Upper lobe of right lung (tissue), 1 donor: ENCODE measurements around the gene OSGEPL1. TPM values are rescaled to one million over a fixed set of nuclear protein-coding genes. Genes with fewer than 3 reads are reported as not detected.

Experiments used
- ATAC-seq: fragments of 200-7000 bp; cut with Tn5 transposase; one replicate; pipeline ENCODE4 v1.9.1; 2020; ENCODE audit warnings: mild to moderate bottlenecking, moderate library complexity
- DNase-seq: peaks from one replicate; pipeline ENCODE4 v3.0.0-alpha.2; 2020
- H3K27ac ChIP-seq: fragments of 200-600 bp; one replicate; pipeline ENCODE4 v1.8.0; 2022
- H3K27me3 ChIP-seq: fragments of 200-600 bp; one replicate; pipeline ENCODE4 v1.8.0; 2022; ENCODE audit warnings: mild to moderate bottlenecking
- H3K36me3 ChIP-seq: fragments of 200-600 bp; one replicate; pipeline ENCODE4 v1.8.0; 2022
- H3K4me1 ChIP-seq: fragments of 200-600 bp; one replicate; pipeline ENCODE4 v1.8.0; 2022
- H3K4me3 ChIP-seq: fragments of 200-600 bp; one replicate; pipeline ENCODE4 v1.8.0; 2022; ENCODE audit warnings: mild to moderate bottlenecking
- H3K9me3 ChIP-seq: fragments of 200-600 bp; one replicate; pipeline ENCODE4 v1.8.0; 2022
- intact Hi-C: fragments of 100-400 bp; cut with DNase I; formaldehyde crosslinking; loops from one replicate; pipeline ENCODE4 v1.11.0; 2022
- total RNA-seq: library from RNA; stranded (reverse); fragmentation: NEBNext Ultra II Directional; extraction: Animal tissue kit (Norgen Biotek cat#: 25700); gene quantifications from one replicate; pipeline ENCODE4 v1.2.1, GENCODE V29; 2021
- TF ChIP-seq, protein P1 (sequence below): fragments of 200-600 bp; IDR thresholded peaks from one replicate; pipeline ENCODE4 v1.8.0; 2022; ENCODE audit warnings: antibody characterized with exemption
- donor health status: DM: no; HTN: yes; CAD: no; lungs with severe emphysema.

Gene OSGEPL1
- total RNA-seq, 1 donor from 2014 or later, result 6.7 TPM

DNA sequence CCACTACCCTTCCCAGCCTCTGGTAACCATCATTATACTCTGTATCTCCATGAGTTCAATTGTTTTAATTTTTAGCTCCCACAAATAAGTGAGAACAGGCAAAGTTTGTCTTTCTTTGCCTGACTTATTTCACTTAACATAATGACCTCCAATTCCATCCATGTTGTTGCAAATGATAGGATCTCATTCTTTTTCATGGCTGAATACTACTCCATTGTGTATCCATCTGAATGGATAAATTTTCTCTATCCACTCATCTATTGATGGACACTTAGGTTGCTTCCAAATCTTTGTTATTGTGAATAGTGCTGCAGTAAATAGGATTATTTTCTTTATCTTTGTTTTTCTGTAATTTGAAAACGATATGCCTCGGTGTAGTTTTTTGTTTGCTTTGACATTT is 61.9 kb downstream of the OSGEPL1 start:
- intact Hi-C loops, result loop anchor here (5.0 kb wide), 1 partner anchor 43 kb away; no protein-coding TSS in a partner anchor
- DNase-seq, result no peak
- Histone ChIP-seq H3K27me3 (no peaks in the 10 kb centered on the region), H3K4me3 (no peak overlapping the region), H3K27ac (no peak overlapping the region), H3K36me3 (peaks cover 5% of the 10 kb centered on the region), H3K9me3 (no peaks in the 10 kb centered on the region), H3K4me1 (no peaks in the 10 kb centered on the region)
- ATAC-seq, result no peak
- TF ChIP-seq, protein P1, sequence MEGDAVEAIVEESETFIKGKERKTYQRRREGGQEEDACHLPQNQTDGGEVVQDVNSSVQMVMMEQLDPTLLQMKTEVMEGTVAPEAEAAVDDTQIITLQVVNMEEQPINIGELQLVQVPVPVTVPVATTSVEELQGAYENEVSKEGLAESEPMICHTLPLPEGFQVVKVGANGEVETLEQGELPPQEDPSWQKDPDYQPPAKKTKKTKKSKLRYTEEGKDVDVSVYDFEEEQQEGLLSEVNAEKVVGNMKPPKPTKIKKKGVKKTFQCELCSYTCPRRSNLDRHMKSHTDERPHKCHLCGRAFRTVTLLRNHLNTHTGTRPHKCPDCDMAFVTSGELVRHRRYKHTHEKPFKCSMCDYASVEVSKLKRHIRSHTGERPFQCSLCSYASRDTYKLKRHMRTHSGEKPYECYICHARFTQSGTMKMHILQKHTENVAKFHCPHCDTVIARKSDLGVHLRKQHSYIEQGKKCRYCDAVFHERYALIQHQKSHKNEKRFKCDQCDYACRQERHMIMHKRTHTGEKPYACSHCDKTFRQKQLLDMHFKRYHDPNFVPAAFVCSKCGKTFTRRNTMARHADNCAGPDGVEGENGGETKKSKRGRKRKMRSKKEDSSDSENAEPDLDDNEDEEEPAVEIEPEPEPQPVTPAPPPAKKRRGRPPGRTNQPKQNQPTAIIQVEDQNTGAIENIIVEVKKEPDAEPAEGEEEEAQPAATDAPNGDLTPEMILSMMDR, result no peak

DNA sequence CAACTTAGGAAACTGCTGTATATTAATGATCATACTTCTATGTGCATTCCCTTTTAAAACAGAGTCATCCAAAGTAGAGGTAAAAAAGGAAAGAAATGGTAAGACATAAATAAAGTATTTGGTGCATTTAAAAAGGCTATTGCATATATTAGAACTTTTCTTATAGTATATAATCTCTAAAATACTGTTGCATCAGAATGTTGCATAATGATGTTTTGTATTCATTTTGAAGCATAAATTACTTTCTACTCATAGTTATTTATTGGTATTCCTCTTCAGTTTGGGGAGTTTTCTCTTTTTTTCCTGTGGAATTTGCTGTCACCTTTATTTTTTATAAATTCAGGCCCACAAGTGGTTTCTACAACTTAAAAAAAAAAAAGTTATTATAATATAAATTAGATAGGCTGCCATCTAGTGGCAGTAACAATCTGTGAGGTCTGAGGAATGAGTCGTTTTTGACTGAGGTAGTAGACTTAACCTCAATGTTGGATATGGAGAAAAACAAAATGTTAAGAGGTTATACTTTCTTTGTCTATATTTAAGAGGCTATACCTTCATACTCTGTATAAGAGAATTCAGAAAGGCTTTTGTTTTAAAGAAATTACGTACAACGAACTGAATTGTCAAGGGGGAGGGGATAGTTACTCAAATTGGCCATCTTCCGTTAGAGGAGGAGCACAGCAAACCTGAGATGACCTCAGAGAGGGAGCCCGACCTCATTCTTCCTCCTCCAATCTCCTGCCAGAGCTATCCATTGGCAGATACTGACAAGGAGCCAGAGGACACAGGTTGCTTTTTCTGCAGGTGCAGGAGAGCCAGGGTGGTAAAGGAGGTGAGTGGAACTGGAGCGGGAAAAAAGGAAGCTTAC is 64.3 kb downstream of the OSGEPL1 start:
- DNase-seq, result no peak

More for the DNA sequence above, 64.3 kb downstream of the OSGEPL1 start:
- no peaks in the 10 kb centered on the region for H3K27me3 ChIP-seq
- H3K27ac ChIP-seq, result no peak overlapping the region
- no peaks in the 10 kb centered on the region for H3K9me3 ChIP-seq
- no peak overlapping the region for H3K4me3 ChIP-seq
- intact Hi-C loops, result no loop called here
- no peaks in the 10 kb centered on the region for H3K4me1 ChIP-seq
- TF ChIP-seq, protein P1, result peak; percentile 70
- no peaks in the 10 kb centered on the region for H3K36me3 ChIP-seq
- ATAC-seq, result peak; percentile 64

Other genes with a start within 250 kb of the OSGEPL1 start
- 169 TPM for gene SLC40A1, start 182.0 kb downstream of the OSGEPL1 start, total RNA-seq
- gene ASNSD1, start 101.3 kb downstream of the OSGEPL1 start, total RNA-seq, result 32.3 TPM
- gene ANKAR, start 88.1 kb downstream of the OSGEPL1 start, total RNA-seq, result 10.7 TPM
- 65.0 TPM for gene ORMDL1, start 21.5 kb upstream of the OSGEPL1 start, total RNA-seq
- gene PMS1, start 21.7 kb upstream of the OSGEPL1 start, total RNA-seq, result 17.4 TPM